Body of pancreas (tissue), 4 donors: Measurements from ENCODE around the gene AQR.

Experiments used
- POLR2A ChIP-seq, 3 donors: fragments of 450-650 bp; IDR thresholded peaks; one replicate each; pipeline ENCODE4 v1.6.1; 2016; ENCODE audit warnings: antibody characterized with exemption in 3 of 3, mild to moderate bottlenecking in 2 of 3
- TF ChIP-seq, protein P1 (sequence below), 7 experiments: fragments of 450-650 bp in 4 of 7; fragments of 200-600 bp in 3 of 7; sonication (generic) in 3 of 7; IDR thresholded peaks; one replicate each; pipeline ENCODE4 v1.5.1; 2016 to 2019; ENCODE audit warnings: antibody characterized with exemption in 7 of 7

- no peak for TF ChIP-seq POLR2A (IDR thresholded peaks at IDR 0.05)
- TF ChIP-seq, protein P1, sequence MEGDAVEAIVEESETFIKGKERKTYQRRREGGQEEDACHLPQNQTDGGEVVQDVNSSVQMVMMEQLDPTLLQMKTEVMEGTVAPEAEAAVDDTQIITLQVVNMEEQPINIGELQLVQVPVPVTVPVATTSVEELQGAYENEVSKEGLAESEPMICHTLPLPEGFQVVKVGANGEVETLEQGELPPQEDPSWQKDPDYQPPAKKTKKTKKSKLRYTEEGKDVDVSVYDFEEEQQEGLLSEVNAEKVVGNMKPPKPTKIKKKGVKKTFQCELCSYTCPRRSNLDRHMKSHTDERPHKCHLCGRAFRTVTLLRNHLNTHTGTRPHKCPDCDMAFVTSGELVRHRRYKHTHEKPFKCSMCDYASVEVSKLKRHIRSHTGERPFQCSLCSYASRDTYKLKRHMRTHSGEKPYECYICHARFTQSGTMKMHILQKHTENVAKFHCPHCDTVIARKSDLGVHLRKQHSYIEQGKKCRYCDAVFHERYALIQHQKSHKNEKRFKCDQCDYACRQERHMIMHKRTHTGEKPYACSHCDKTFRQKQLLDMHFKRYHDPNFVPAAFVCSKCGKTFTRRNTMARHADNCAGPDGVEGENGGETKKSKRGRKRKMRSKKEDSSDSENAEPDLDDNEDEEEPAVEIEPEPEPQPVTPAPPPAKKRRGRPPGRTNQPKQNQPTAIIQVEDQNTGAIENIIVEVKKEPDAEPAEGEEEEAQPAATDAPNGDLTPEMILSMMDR (IDR thresholded peaks at IDR 0.05): no peak
Measured at GRCh38 chr15:34853001-34853758, 116.4 kb downstream of the AQR start.
